HG03280 (cell line): ENCODE results near the gene TESK2.

Source experiments
- ATAC-seq: cut with Tn5 transposase; IDR thresholded peaks from one replicate; pipeline ENCODE4 v1.9.1; 2021; ENCODE audit warnings: mild to moderate bottlenecking, moderate library complexity; ENCODE audit not compliant: unreplicated experiment

TESK2 gene

DNA sequence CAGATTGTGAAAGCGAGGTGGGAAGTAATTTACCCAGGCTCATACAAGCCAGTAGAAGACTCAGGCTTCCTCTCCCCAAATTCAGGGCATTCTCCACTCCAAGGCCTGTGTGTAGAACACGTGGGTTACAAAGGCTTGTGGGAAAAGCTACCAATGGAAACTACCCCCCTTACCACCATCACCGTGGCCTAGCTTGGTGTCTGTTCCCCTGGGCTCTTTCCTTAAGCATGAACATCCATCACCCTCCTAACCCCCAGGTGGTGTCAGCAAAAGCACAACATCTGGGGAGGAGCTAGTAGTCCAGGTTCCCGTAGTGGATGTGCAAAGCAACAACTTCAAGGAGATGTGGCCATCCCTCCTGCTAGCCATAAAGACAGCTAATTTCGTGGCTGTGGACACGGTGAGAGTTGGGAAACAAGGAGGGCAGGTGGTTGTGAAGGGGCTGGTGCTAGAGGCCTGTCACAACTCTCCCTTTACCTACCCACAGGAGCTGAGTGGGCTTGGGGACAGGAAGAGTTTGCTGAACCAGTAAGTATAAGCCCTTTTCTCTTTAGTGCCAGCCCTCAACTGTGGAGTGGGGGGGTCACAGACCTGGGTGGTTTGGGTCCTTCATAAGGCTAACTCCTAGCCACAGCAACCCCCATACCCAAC, 150.0 kb downstream of the TESK2 start:
- ATAC-seq, result peak; percentile 5

DNA sequence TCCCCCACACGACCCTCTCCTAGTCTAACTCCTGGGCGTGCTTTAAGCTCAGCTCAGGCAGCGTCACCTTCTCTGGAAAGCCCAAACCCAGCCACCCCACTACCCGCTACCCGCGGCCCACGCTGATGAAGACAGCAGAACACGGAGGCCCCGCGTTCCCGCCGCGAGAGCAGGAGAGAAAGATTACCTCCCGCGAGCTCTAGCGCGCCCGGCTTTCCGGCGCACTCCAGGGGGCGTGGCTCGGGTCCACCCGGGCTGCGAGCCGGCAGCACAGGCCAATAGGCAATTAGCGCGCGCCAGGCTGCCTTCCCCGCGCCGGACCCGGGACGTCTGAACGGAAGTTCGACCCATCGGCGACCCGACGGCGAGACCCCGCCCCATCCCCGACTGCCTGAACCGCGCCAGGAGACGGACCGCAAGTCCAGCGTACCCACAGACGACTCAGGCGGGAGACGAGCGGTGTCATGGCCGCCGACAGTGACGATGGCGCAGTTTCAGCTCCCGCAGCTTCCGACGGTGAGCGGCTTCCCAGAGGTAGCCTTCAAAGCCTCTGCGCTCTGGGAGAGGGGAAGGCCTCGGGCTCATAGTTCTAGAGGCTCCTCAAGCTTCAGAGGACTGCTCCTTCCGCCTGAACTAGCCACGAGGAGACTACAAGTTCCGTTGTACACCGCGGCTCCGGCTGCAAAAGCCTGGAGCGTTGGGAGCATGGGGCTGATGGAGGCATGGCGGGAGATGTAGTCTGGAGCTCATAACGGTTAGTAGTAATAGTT, 151.0 kb downstream of the TESK2 start, which contains the start of the genes MUTYH and TOE1:
Gene MUTYH (minus strand): TSS at position 652 of the 770 bp plus-strand sequence. CDS start 5,935 bp downstream, outside the sequence.
Gene TOE1 (plus strand): TSS at position 382 of the 770 bp plus-strand sequence. CDS start 83 bp downstream, at position 465.
- peak; percentile 83 for ATAC-seq

DNA sequence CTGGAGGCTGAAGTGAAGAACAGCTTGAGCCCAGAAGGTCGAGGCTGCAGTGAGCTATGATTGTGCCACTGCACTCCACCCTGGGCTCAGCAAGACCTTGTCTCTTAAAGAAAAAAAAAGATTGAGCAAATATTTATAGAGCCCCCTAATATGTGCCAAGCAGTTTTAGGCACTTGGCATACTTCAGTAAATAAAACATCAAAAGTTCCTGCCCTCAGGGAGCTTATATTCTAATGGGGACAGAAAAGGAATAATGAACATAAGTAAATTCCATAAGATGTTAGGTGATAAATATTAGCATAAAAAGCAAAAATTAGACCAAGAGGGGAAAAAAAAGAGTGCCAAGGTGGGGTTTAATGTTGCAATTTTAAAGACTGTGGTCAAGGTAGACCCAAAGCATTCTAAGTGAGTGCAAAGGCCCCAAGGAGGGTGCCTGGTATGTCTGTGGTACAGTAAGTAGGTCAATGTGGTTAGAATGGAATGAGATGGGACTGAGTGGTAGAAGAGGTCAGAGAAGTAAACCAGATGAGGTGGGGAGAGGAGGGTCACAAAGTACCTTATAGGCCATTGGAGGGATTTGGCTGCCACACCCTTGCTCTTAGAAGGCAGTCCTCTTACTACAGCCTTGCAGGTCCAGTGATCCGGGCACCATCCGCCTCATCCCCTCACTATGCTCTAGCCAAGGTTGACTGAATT, 153.2 kb downstream of the TESK2 start:
- ATAC-seq, result no peak

DNA sequence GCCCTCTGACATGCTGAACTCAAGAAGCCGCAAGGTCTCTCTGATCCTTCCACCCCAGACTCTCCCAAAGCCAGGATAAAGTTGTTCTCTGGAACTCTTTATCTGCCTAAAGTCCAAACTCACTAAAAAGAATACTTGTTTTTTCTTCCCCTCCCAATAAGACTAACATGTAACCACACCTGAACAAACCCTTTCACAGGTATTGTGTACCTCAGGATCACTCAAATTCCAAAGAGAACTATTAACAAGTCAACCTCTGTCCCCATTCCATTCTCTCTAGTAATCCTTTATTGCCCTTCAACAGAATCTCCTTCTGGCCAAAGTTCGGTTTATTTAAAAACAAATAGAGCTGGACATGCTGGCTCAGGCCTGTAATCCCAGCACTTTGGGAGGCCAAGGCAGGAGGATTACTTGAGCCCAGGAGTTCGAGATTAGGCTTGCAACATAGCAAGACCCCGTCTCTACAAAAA, 155.1 kb downstream of the TESK2 start:
- ATAC-seq, result no peak

- ATAC-seq, result no peak
Observed at GRCh38 chr1:45334308-45335245, 156.4 kb downstream of the TESK2 start.

- ATAC-seq, result no peak
Observed at GRCh38 chr1:45332346-45332720, 158.6 kb downstream of the TESK2 start.

DNA sequence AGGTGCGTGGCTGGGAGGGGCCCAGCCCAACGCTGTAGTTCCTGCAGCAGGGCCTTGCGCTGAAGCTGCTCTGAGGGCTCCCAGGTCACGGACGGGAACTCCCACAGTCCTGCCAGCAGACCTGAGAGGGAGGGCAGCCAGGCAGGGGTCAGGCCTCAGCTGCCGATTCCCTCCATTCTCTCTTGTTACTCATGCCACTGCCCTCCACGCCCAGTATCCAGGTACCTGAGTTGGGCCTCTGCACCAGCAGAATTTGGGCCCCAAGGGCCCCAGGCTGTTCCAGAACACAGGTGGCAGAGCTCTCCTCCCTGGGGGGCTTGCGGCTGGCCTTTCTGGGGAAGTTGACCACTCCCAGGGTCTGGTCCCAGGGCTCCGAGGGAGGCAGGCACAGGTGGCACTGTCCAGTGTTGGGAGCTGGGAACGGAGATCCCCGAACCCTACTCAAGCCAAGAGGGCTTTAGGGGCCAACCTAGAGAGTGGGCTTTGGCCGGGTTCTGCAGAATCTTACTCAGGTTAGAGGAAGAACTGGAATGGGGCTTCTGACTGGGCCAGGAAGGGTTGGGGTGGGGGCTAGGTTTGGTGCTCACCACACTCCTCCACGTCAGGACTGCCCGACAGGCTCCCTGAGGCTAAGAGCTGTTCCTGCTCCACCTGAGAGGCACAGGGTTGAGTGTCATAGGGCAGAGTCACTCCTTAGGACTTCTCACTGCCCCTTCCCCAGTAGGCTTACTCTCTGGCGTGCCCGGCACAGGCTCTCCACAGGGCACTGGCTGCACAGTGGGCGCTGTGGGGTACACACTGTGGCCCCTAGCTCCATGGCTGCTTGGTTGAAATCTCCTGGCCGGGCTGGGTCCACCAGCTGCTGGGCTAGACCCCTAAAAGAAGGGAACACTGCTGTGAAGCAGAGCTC, 159.3 kb downstream of the TESK2 start:
- ATAC-seq, result no peak

DNA sequence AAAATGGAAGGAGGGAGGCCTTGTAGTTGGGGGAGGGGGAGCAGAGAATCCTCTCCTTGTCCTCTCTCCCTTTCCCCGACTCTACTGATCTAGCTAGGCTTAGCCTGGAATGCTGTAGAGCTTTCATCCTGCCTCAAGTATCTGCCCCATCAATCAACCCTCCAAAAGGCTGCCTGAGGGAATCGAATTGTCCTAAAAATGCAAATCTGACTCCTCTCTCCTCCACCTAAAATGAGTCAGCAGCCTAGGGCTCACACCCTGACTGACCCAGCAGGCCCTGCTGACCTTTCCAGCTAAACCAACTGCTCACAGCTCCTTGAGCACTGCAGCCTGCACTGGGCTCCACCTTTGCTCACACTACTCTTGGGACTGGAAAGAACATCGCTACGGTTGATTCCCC, 161.5 kb downstream of the TESK2 start:
- no peak for ATAC-seq

DNA sequence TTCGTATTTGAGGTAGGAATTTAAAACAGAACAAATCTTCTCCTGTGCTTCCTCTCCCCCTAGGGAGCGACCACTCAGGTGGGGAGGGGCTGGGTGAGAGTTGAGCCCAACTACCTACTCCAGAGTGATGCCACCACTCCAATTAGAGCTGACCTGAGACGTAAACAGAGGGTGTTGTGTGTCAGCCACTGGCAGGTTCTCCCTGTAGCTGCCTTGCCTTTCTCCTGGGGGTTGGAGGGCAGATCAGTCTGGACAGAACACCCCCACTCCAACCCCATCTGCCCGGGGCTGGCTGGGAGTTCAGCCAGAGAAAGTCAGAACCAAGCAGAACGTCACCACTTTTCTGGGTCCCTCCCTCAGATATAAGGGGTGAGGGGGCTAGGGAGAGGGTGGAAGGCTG, 162.3 kb downstream of the TESK2 start:
- ATAC-seq, result no peak

DNA sequence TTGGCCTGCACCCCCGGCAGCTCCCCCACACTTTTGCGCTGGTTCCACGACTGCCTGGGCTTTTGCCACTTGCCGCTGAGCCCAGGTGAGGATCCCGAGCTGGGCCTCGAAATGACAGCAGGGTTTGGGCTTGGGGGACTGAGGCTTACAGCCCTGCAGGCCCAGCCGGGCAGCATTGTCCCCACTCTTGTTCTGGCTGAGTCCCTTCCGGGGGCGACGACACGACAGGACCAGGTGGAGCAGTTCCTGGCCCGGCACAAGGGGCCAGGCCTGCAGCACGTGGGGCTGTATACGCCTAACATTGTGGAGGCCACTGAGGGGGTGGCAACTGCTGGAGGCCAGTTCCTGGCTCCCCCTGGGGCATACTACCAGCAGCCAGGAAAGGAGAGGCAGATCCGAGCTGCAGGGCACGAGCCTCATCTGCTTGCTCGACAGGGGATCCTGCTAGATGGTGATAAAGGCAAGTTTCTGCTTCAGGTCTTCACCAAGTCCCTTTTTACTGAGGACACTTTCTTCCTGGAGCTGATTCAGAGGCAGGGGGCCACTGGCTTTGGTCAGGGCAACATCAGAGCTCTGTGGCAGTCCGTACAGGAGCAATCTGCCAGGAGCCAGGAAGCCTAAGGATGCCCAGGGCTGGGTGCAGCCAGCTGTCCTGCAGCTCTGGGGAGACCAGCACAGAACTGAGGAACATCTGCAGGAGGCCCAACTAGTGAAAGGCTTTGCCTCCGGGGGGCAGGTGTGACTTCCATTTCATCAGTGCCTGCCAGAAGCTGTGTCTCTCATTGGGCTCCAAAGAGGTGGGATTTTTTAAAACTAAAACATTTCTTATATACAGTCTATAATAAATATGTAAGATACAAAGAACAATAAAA, 163.1 kb downstream of the TESK2 start:
- no peak for ATAC-seq

- ATAC-seq, result peak; percentile 61
Observed at GRCh38 chr1:45326627-45327623, 164.0 kb downstream of the TESK2 start, which contains the start of gene HPDL. Gene HPDL (plus strand): TSS chr1:45326895. CDS start chr1:45327149, 254 bp downstream.

DNA sequence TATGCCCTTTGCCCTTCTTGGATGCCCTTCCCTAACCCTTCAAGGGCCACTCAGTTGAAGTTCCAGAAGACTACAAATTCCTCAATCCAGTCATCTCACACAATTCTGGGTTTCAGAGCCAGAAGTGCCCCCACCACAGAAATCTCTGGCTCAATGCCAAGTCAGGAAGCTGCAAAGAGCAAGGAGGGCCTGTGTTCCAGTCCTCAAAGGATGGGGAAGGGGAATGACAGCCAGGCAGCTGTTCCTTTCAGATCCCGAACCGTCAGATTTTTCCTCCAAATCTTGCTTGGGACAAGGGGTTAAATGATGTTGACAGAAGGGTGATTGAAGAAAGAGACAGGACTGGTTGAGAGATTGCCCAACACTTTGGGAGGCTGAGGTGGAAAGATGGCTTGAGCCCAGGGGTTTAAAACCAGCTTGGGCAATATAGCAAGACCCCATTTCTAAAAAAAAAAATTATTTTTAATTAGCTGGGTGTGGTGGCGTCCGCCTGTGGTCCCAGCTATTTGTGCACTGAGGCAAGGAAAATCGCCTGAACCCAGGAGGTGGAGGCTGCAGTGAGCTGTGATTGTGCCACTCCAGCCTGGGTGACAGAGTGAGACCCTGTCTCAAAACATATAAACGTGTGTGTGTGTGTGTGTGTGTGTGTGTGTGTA, 165.0 kb downstream of the TESK2 start:
- ATAC-seq, result no peak

DNA sequence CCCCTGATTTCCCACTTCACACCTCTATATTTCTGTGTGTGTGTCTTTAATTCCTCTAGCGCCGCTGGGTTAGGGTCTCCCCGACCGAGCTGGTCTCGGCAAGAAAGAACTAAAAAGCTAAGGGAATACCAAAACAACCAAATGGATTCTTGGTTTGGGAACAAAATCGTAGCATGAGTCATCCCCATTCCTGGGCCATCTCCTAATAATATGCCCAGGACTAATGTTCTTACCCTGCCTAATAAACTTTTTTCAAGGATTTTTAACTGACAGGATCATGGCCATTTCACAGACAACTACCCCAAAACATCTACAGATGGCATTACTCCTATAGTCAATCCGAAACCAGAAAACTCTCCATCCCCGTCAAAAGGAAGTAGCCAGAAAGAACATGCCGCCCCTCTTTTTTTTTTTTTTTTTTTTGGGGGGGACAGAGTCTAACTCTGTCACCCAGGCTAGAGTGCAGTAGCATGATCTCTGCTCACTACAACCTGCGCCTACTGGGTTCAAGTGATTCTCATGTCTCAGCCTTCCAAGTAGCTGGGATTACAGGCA, 168.4 kb downstream of the TESK2 start:
- ATAC-seq, result no peak

GRCh38 chr1:45321444-45321843, 169.5 kb downstream of the TESK2 start:
- no peak for ATAC-seq

DNA sequence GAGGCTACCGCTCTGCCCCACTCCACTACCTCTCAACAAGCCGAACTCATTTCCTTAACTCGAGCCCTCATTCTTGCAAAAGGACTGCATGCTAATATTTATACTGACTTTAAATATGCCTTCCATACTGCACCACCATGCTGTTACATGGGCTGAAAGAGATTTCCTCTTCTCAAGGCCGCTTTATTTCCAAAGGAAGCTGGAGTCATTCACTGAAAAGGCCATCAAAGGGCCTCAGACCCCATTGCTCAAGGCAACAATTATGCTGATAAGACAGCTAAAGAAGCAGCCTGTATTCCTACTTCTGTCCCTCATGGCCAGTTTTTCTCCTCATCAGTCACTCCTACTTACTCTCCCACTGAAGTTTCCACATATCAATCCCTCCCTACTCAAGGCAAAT, 171.2 kb downstream of the TESK2 start:
- no peak for ATAC-seq

DNA sequence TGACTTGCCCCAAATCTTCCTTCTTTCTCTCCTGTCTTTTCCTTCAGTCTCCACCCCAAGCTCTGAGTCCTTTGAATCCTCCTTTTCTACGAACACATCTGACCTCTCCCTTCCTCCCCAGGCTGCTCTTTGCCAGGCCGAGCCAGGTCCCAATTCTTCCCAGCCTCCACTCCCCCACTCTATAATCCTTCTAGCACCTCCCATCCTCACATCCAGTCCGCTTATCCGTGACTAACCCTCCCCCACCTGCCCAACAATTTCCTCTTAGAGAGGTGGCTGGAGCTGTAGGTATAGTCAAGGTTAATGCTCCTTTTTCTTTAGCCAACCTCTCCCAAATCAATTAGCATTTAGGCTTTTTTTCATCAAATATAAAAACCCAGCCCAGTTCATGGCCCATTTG, 173.8 kb downstream of the TESK2 start:
- no peak for ATAC-seq
